Measurements from ENCODE around the gene KATNA1. TPM values are rescaled to one million over a fixed set of nuclear protein-coding genes. Genes with fewer than 3 reads are reported as not detected.

Gene KATNA1
- total and polyA plus RNA-seq, 9 of the 15 experiments (the other 6 are each of a cell fraction or from before 2014, with no cell fraction given), result 22.5 to 76.9 (median 45.0) TPM

DNA sequence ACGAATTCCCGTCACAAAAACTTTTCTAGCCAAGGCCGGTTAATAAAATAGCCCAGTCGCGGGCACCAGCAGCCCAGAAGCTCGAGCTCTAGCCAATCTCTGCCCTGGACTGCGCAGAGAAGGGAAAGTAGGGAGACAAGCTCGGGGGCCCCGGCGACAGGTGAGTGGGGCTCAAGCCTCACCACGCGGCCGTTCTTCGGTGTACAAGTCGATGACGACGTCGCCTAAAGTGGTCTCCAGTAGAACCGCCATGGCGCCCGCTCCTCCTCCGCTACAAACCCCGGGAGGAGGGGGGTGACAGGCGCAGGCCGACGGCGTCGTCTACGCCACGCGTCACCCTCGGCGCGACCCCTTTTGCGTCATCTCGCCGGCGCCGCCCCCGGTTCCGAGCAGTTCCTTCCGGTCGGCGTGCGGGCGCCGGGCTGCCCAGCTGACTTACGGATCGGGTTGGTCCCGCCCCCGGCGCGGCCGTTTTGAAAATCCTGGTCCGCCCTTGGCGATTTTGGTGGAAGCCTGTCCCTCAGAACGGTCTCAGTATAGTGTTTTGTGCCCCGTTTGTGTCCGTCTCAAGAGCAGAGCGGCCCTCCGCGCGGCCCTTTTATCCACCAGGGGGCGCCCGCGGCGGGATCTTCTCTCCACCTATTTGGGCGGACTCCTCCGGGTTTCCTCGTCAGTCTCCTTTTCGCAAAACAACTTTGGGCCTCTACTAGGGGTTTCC is 102.6 kb downstream of the KATNA1 start, which contains the start of gene PPIL4 (continued):
- TF ChIP-seq TCF15 (CRISPR knock-in tag; IDR thresholded peaks at IDR 0.05), result no peak
- no peak for TF ChIP-seq ZNF224 (CRISPR knock-in tag; IDR thresholded peaks at IDR 0.05)
- TF ChIP-seq ZNF184 (CRISPR knock-in tag; IDR thresholded peaks at IDR 0.05), result no peak
- TF ChIP-seq RCOR1 (IDR thresholded peaks at IDR 0.05; ENCODE audit: borderline replicate concordance in 1 of 2, low read depth in 2 of 2, low read length in 2 of 2), result peak in 1 of 2 experiments; percentile 6; a peak in 1 of 4 replicates
- no peak for TF ChIP-seq LEF1 (IDR thresholded peaks at IDR 0.05)
- no peak for TF ChIP-seq HMBOX1 (IDR thresholded peaks at IDR 0.05)
- no peak; the same call in 1 of the 2 replicates for TF ChIP-seq DPF2 (IDR thresholded peaks at IDR 0.05)
- no peak for TF ChIP-seq MCM7 (IDR thresholded peaks at IDR 0.05)
- TF ChIP-seq, protein P1, sequence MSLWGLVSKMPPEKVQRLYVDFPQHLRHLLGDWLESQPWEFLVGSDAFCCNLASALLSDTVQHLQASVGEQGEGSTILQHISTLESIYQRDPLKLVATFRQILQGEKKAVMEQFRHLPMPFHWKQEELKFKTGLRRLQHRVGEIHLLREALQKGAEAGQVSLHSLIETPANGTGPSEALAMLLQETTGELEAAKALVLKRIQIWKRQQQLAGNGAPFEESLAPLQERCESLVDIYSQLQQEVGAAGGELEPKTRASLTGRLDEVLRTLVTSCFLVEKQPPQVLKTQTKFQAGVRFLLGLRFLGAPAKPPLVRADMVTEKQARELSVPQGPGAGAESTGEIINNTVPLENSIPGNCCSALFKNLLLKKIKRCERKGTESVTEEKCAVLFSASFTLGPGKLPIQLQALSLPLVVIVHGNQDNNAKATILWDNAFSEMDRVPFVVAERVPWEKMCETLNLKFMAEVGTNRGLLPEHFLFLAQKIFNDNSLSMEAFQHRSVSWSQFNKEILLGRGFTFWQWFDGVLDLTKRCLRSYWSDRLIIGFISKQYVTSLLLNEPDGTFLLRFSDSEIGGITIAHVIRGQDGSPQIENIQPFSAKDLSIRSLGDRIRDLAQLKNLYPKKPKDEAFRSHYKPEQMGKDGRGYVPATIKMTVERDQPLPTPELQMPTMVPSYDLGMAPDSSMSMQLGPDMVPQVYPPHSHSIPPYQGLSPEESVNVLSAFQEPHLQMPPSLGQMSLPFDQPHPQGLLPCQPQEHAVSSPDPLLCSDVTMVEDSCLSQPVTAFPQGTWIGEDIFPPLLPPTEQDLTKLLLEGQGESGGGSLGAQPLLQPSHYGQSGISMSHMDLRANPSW (CRISPR knock-in tag; IDR thresholded peaks at IDR 0.05), result no peak
- TF ChIP-seq CTBP1 (IDR thresholded peaks at IDR 0.05; ENCODE audit: borderline replicate concordance), result peak; percentile 59; the same call in 1 of the 2 replicates
- no peak for TF ChIP-seq ZNF274 (IDR thresholded peaks at IDR 0.05; ENCODE audit: borderline replicate concordance, low read depth, low read length)
- TF ChIP-seq HDAC1 (IDR thresholded peaks at IDR 0.05), result peak in 1 of 2 experiments; percentile 97; a peak in 3 of 4 replicates
- TF ChIP-seq HDAC2 (IDR thresholded peaks at IDR 0.05), result peak; percentile 92
- TF ChIP-seq ZNF384 (IDR thresholded peaks at IDR 0.05; ENCODE audit: low read depth, low read length), result peak; percentile 64; the same call in 1 of the 2 replicates
- TF ChIP-seq, protein P2, sequence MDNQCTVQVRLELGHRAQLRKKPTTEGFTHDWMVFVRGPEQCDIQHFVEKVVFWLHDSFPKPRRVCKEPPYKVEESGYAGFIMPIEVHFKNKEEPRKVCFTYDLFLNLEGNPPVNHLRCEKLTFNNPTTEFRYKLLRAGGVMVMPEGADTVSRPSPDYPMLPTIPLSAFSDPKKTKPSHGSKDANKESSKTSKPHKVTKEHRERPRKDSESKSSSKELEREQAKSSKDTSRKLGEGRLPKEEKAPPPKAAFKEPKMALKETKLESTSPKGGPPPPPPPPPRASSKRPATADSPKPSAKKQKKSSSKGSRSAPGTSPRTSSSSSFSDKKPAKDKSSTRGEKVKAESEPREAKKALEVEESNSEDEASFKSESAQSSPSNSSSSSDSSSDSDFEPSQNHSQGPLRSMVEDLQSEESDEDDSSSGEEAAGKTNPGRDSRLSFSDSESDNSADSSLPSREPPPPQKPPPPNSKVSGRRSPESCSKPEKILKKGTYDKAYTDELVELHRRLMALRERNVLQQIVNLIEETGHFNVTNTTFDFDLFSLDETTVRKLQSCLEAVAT (IDR thresholded peaks at IDR 0.05), result peak in 1 of 2 experiments; percentile 97; a peak in 2 of 4 replicates
- 0 out of 2 replicates have a peak, but pooled peaks have one; percentile 90 for TF ChIP-seq FOXP1 (CRISPR knock-in tag; IDR thresholded peaks at IDR 0.05)
- TF ChIP-seq STAT5B (CRISPR knock-in tag; IDR thresholded peaks at IDR 0.05), result no peak
- no peak for TF ChIP-seq SMARCA5 (IDR thresholded peaks at IDR 0.05)
